Measurements from ENCODE around the gene BPIFA2.

DNA sequence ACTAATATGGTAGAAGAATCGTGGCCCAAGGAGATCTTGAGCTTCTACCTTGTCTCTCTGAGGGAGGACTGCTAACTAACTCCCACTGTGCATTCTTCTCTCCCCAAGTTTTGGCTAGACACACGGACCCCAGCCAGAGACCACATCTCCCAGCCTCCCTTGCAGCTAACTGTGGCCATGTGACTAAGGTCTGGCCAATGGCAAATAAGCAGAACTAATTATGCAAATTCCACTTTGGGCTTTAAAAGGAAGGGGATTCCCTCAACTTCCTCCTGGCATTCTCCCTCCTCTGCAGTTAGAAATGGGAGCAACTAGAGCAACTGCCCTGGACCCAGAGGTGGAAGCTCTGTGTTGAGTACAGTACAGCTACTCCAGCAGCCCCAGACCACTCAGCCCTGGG, 15.4 kb downstream of the BPIFA2 start:
- TF ChIP-seq POLR2A (IDR thresholded peaks at IDR 0.05): no peak
- TF ChIP-seq, protein P1, sequence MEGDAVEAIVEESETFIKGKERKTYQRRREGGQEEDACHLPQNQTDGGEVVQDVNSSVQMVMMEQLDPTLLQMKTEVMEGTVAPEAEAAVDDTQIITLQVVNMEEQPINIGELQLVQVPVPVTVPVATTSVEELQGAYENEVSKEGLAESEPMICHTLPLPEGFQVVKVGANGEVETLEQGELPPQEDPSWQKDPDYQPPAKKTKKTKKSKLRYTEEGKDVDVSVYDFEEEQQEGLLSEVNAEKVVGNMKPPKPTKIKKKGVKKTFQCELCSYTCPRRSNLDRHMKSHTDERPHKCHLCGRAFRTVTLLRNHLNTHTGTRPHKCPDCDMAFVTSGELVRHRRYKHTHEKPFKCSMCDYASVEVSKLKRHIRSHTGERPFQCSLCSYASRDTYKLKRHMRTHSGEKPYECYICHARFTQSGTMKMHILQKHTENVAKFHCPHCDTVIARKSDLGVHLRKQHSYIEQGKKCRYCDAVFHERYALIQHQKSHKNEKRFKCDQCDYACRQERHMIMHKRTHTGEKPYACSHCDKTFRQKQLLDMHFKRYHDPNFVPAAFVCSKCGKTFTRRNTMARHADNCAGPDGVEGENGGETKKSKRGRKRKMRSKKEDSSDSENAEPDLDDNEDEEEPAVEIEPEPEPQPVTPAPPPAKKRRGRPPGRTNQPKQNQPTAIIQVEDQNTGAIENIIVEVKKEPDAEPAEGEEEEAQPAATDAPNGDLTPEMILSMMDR (IDR thresholded peaks at IDR 0.05): no peak
